Osteocyte (in vitro differentiated cells): ENCODE data around the gene SCYGR5. TPM values are rescaled to one million over a fixed set of nuclear protein-coding genes. Genes with fewer than 3 reads are reported as not detected.

ENCODE experiments used
- DNase-seq: peaks from one replicate; pipeline ENCODE4 v3.0.0; 2021; ENCODE audit warnings: mixed read lengths; ENCODE audit not compliant: unreplicated experiment; ENCODE audit errors: extremely low spot score
- H3K27ac Mint-ChIP-seq: one replicate; pipeline ENCODE4 v1.8.0; 2021; ENCODE audit warnings: mild to moderate bottlenecking, mixed read lengths; ENCODE audit not compliant: unreplicated experiment
- H3K27me3 Mint-ChIP-seq: one replicate; pipeline ENCODE4 v1.8.0; 2021; ENCODE audit warnings: mixed read lengths; ENCODE audit not compliant: unreplicated experiment
- H3K36me3 Mint-ChIP-seq: one replicate; pipeline ENCODE4 v1.8.0; 2021; ENCODE audit warnings: mixed read lengths; ENCODE audit not compliant: unreplicated experiment
- H3K4me1 Mint-ChIP-seq: one replicate; pipeline ENCODE4 v1.8.0; 2021; ENCODE audit warnings: mixed read lengths; ENCODE audit not compliant: unreplicated experiment
- H3K4me3 Mint-ChIP-seq: one replicate; pipeline ENCODE4 v1.8.0; 2021; ENCODE audit warnings: mild to moderate bottlenecking, moderate library complexity, mixed read lengths; ENCODE audit not compliant: unreplicated experiment
- H3K9me3 Mint-ChIP-seq: one replicate; pipeline ENCODE4 v1.8.0; 2021; ENCODE audit warnings: mixed read lengths; ENCODE audit not compliant: unreplicated experiment
- CTCF ChIP-seq: fragments of 200-600 bp; sonication (generic); IDR thresholded peaks from 2 replicates; pipeline ENCODE4 v1.5.0; 2021; ENCODE audit warnings: antibody characterized with exemption, mild to moderate bottlenecking, moderate library complexity
- total RNA-seq: library from RNA; stranded (reverse); gene quantifications from 2 replicates; pipeline ENCODE4 v1.2.1, GENCODE V29; 2021

Gene SCYGR5
- total RNA-seq, 1 donor from 2014 or later: not detected

- peaks cover 12% of the 10 kb centered on the region for H3K27me3 Mint-ChIP-seq
- no peak overlapping the region for H3K27ac Mint-ChIP-seq
- no peak overlapping the region for H3K4me3 Mint-ChIP-seq
These were observed 20.6 kb downstream of the SCYGR5 start for GRCh38 chr2:227687189-227687588.

GRCh38 chr2:227696990-227697679, 30.5 kb downstream of the SCYGR5 start:
- peaks cover 17% of the 10 kb centered on the region for H3K27me3 Mint-ChIP-seq
- no peak overlapping the region for H3K4me3 Mint-ChIP-seq
- no peak for DNase-seq

More at GRCh38 chr2:227687189-227687588, 20.6 kb downstream of the SCYGR5 start:
- TF ChIP-seq CTCF: no peak
- Mint-ChIP-seq H3K36me3 (no peaks in the 10 kb centered on the region), H3K9me3 (no peaks in the 10 kb centered on the region), H3K4me1 (no peaks in the 10 kb centered on the region)
- no peak for DNase-seq

GRCh38 chr2:227701556-227701955, 35.0 kb downstream of the SCYGR5 start:
- Mint-ChIP-seq H3K27ac (no peak overlapping the region), H3K9me3 (no peaks in the 10 kb centered on the region), H3K36me3 (no peaks in the 10 kb centered on the region), H3K4me3 (no peak overlapping the region), H3K27me3 (peaks cover 4% of the 10 kb centered on the region), H3K4me1 (peaks cover 11% of the 10 kb centered on the region)
- DNase-seq: no peak
- no peak for TF ChIP-seq CTCF

More at GRCh38 chr2:227696990-227697679, 30.5 kb downstream of the SCYGR5 start:
- Mint-ChIP-seq H3K4me1 (no peaks in the 10 kb centered on the region), H3K27ac (no peak overlapping the region), H3K9me3 (no peaks in the 10 kb centered on the region), H3K36me3 (no peaks in the 10 kb centered on the region)
- TF ChIP-seq CTCF: no peak

- Mint-ChIP-seq H3K27ac (no peak overlapping the region), H3K9me3 (no peaks in the 10 kb centered on the region), H3K36me3 (no peaks in the 10 kb centered on the region), H3K27me3 (peaks cover 11% of the 10 kb centered on the region), H3K4me1 (peaks cover 11% of the 10 kb centered on the region), H3K4me3 (no peak overlapping the region)
- no peak for TF ChIP-seq CTCF
- no peak for DNase-seq
These were observed 36.7 kb downstream of the SCYGR5 start for GRCh38 chr2:227703280-227703732.

GRCh38 chr2:227703961-227704360, 37.4 kb downstream of the SCYGR5 start:
- Mint-ChIP-seq H3K27ac (no peak overlapping the region), H3K4me1 (peaks cover 11% of the 10 kb centered on the region), H3K36me3 (no peaks in the 10 kb centered on the region), H3K9me3 (no peaks in the 10 kb centered on the region), H3K4me3 (no peak overlapping the region), H3K27me3 (peaks cover 14% of the 10 kb centered on the region)
- TF ChIP-seq CTCF: no peak
- DNase-seq: no peak
